IMR-90 (cell line): Measurements from ENCODE around the gene GIT1. TPM values are rescaled to one million over a fixed set of nuclear protein-coding genes. Genes with fewer than 3 reads are reported as not detected.

ENCODE experiments used
- ATAC-seq: fragments of 200-7000 bp; cut with Tn5 transposase; 2 replicates; pipeline ENCODE4 v1.9.1; 2020; ENCODE audit warnings: low read depth, mild to moderate bottlenecking, moderate library complexity
- BruUV-seq: library from RNA; stranded (reverse); fragments of 400-500 nt; replicated peaks from 2 replicates; lab custom pipeline; 2021; lab: Mats Ljungman, UMichigan
- CTCF ChIA-PET: fragments of 300-600 bp; formaldehyde crosslinking; extraction: SDS; loops from one replicate; lab custom pipeline; 2021; ENCODE audit warnings: antibody characterized with exemption; lab: Yijun Ruan, JAX
- POLR2A ChIA-PET: fragments of 300-600 bp; sonication (Branson Sonifier 250); formaldehyde crosslinking; loops from one replicate; lab custom pipeline; 2022; ENCODE audit warnings: antibody characterized with exemption; ENCODE audit not compliant: unreplicated experiment; lab: Charles Lee
- DNase-seq: peaks from one replicate; pipeline ENCODE4 v3.0.0; 2013
- H2AFZ ChIP-seq: replicated peaks from 2 replicates; pipeline ENCODE3; 2013; ENCODE audit warnings: low read length, mild to moderate bottlenecking; ENCODE audit not compliant: poor library complexity
- H2AK5ac ChIP-seq: 2 replicates; pipeline ENCODE4 v1.6.1; 2013; ENCODE audit warnings: low read depth, low read length, inconsistent platforms
- H2AK9ac ChIP-seq: replicated peaks from 2 replicates; pipeline ENCODE3; 2013; ENCODE audit warnings: mild to moderate bottlenecking, low read depth, low read length, moderate library complexity; ENCODE audit not compliant: poor library complexity
- H2BK120ac ChIP-seq: 2 replicates; pipeline ENCODE4 v1.6.1; 2013; ENCODE audit warnings: low read depth, low read length, inconsistent platforms
- H2BK15ac ChIP-seq: 3 replicates; pipeline ENCODE4 v1.6.1; 2013; ENCODE audit warnings: low read depth, low read length, inconsistent platforms
- H2BK20ac ChIP-seq: 2 replicates; pipeline ENCODE4 v1.6.1; 2013; ENCODE audit warnings: low read depth, mild to moderate bottlenecking, inconsistent platforms, low read length, moderate library complexity
- H2BK5ac ChIP-seq: 2 replicates; pipeline ENCODE4 v1.6.1; 2013; ENCODE audit warnings: mild to moderate bottlenecking, low read depth, low read length, inconsistent platforms; ENCODE audit not compliant: poor library complexity, severe bottlenecking
- H3K14ac ChIP-seq: replicated peaks from 2 replicates; pipeline ENCODE4 v1.6.1; 2013; ENCODE audit warnings: low read depth, low read length, inconsistent platforms
- H3K18ac ChIP-seq: 2 replicates; pipeline ENCODE4 v1.6.1; 2013; ENCODE audit warnings: low read depth, low read length, control low read depth
- H3K23ac ChIP-seq: 2 replicates; pipeline ENCODE4 v1.6.1; 2013; ENCODE audit warnings: low read depth, low read length, inconsistent platforms
- H3K27ac ChIP-seq: 2 replicates; pipeline ENCODE4 v1.5.1; 2013; ENCODE audit warnings: mild to moderate bottlenecking, control low read depth, low read length; ENCODE audit not compliant: insufficient read depth
- H3K27me3 ChIP-seq: 2 replicates; pipeline ENCODE4 v1.6.1; 2013; ENCODE audit warnings: low read length; ENCODE audit not compliant: control insufficient read depth, insufficient read depth
- H3K36me3 ChIP-seq: 2 replicates; pipeline ENCODE4 v1.6.1; 2013; ENCODE audit warnings: low read length, mixed read lengths; ENCODE audit not compliant: control insufficient read depth, insufficient read depth
- H3K4ac ChIP-seq: 2 replicates; pipeline ENCODE4 v1.6.1; 2013; ENCODE audit warnings: low read depth, low read length, inconsistent platforms
- H3K4me1 ChIP-seq: 2 replicates; pipeline ENCODE4 v1.6.1; 2013; ENCODE audit warnings: low read length, mixed read lengths; ENCODE audit not compliant: control insufficient read depth, insufficient read depth
- H3K4me2 ChIP-seq: 2 replicates; pipeline ENCODE4 v1.6.1; 2013; ENCODE audit warnings: low read depth, mild to moderate bottlenecking, control low read depth, low read length, moderate library complexity
- H3K4me3 ChIP-seq: 2 replicates; pipeline ENCODE4 v1.5.1; 2013; ENCODE audit warnings: low read depth, mild to moderate bottlenecking, control low read depth, low read length, moderate library complexity; ENCODE audit not compliant: insufficient read depth
- H3K56ac ChIP-seq: 2 replicates; pipeline ENCODE4 v1.6.1; 2013; ENCODE audit warnings: low read length, inconsistent platforms; ENCODE audit not compliant: insufficient read depth; ENCODE audit errors: extremely low read depth
- H3K79me1 ChIP-seq, 2 experiments: 2 replicates each; pipeline ENCODE4 v1.6.1; 2013; ENCODE audit warnings: low read length in 2 of 2, inconsistent platforms in 1 of 2, low read depth in 1 of 2
- H3K9ac ChIP-seq: 2 replicates; pipeline ENCODE4 v1.6.1; 2013; ENCODE audit warnings: low read depth, low read length, control low read depth
- H3K9me1 ChIP-seq: 2 replicates; pipeline ENCODE4 v1.6.1; 2013; ENCODE audit warnings: low read length, inconsistent platforms; ENCODE audit not compliant: insufficient read depth
- H3K9me3 ChIP-seq: 2 replicates; pipeline ENCODE4 v1.6.1; 2013; ENCODE audit warnings: low read length; ENCODE audit not compliant: control insufficient read depth, insufficient read depth
- H4K20me1 ChIP-seq: 2 replicates; pipeline ENCODE4 v1.6.1; 2013; ENCODE audit warnings: low read length, inconsistent platforms; ENCODE audit not compliant: insufficient read depth
- H4K5ac ChIP-seq: 2 replicates; pipeline ENCODE4 v1.6.1; 2013; ENCODE audit warnings: mild to moderate bottlenecking, low read depth, low read length, control low read depth
- H4K8ac ChIP-seq, 2 experiments: 2 replicates each; pipeline ENCODE4 v1.6.1; 2013; ENCODE audit warnings: low read depth in 2 of 2, low read length in 2 of 2, control low read depth in 1 of 2, inconsistent platforms in 1 of 2
- H4K91ac ChIP-seq: 2 replicates; pipeline ENCODE4 v1.6.1; 2013; ENCODE audit warnings: low read depth, low read length, inconsistent platforms; ENCODE audit not compliant: insufficient read depth
- CHD1 ChIP-seq: IDR thresholded peaks from 2 replicates; pipeline ENCODE4 v1.6.1; 2012; ENCODE audit warnings: low read depth, low read length, improper control_type of control experiment
- MAFK ChIP-seq: IDR thresholded peaks from 2 replicates; pipeline ENCODE4 v1.6.1; 2012; ENCODE audit warnings: low read depth, low read length, improper control_type of control experiment
- RAD21 ChIP-seq: IDR thresholded peaks from 2 replicates; pipeline ENCODE4 v1.6.1; 2012; ENCODE audit warnings: low read length, improper control_type of control experiment
- RCOR1 ChIP-seq: IDR thresholded peaks from 2 replicates; pipeline ENCODE4 v1.6.1; 2012; ENCODE audit warnings: mild to moderate bottlenecking, low read length, improper control_type of control experiment; ENCODE audit not compliant: insufficient replicate concordance
- USF2 ChIP-seq: fragments of 150-350 bp; IDR thresholded peaks from 2 replicates; pipeline ENCODE4 v1.6.1; 2017; ENCODE audit warnings: mild to moderate bottlenecking, antibody characterized with exemption, low read length, low read depth
- WGBS, 2 experiments: methylation state at CpG; one replicate each; pipeline versions ENCODE4 v1.1.5 to v1.1.7; 2013; ENCODE audit warnings: missing lambda C conversion rate in 2 of 2; ENCODE audit not compliant: insufficient read length in 1 of 2; ENCODE audit errors: extremely low coverage in 2 of 2; 5-methylcytosine and 5-hydroxymethylcytosine counted together
- dilution Hi-C: fragments of 300-500 bp; cut with HindIII; formaldehyde crosslinking; loops from one replicate; pipeline ENCODE4 v1.14.3; 2018; ENCODE audit warnings: low sequenced_read_pairs; ENCODE audit not compliant: unreplicated experiment
- in situ Hi-C: fragments of 300-500 bp; cut with MboI; formaldehyde crosslinking; loops from 3 replicates; pipeline ENCODE4 v1.14.3; 2019; ENCODE audit warnings: low sequenced_read_pairs, inconsistent platforms, mixed read lengths
- intact Hi-C: fragments of 100-400 bp; cut with micrococcal nuclease; formaldehyde crosslinking; loops from 2 replicates; pipeline ENCODE4 v1.10.0; 2022
- polyA plus RNA-seq, 3 experiments: library from polyadenylated mRNA; depleted of rRNA; stranded (reverse); fragments of >200 nt; gene quantifications; 2 replicates each; pipeline ENCODE4 v1.2.3, GENCODE V29; 2012; ENCODE audit warnings: low replicate concordance in 1 of 3
- total RNA-seq: library from RNA; depleted of rRNA; stranded (reverse); fragments of >200 nt; gene quantifications from 2 replicates; pipeline ENCODE4 v1.2.3, GENCODE V29; 2012

The GIT1 gene
- total and polyA plus RNA-seq, 2 of the 4 experiments (the other 2 are of a cell fraction), result 14.2 to 34.2 TPM

DNA sequence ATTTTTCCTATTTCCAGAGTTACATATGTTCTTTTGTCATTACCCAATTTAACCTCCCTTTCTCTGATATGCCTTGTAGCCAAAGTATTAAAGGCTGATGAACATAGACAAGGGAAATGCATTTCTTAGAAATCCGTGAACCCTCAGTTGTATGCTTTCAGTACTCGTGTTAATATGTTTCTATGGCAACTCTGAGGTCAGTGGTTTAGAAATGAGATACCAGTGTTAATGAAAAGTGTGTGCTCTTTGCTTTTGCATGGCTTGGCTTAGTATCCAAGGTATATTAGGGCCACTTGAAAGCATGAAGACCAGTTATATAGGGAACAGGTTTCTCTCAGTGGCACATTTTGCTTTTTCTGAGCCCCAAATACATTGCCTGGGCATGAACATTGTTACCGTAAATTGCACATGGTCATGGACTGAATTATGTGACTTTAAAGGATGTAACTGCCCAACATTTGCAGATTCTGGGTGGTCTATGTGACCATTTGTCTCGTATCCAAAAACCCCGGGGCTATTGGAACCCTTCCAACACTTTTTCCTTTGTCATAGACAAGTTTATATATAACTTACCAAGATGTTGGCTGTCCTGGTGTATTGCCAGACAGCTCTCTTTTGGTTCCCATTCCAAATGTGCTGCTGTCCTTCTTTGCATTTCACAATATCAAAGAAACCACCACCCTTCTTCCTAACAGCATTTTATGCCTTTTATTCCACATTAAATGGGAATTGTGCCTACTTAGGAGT is 40.1 kb downstream of the GIT1 start:
- peaks cover 2% of the 10 kb centered on the region for H3K36me3 ChIP-seq
- no peaks in the 10 kb centered on the region for H3K9me3 ChIP-seq
- H2BK120ac ChIP-seq, result no peak overlapping the region
- H2AK9ac ChIP-seq, result no peak overlapping the region
- no peak overlapping the region for H3K4me3 ChIP-seq
- peaks cover 3% of the 10 kb centered on the region; the same call in 1 of the 2 replicates for H4K20me1 ChIP-seq
- no peak overlapping the region for H3K18ac ChIP-seq
- 10% methylated on average over 2 of the region's 5 CpGs; no CpG with 5 or more reads in 1 of the 2 experiments for WGBS, 2 experiments
- H3K27ac ChIP-seq, result no peak overlapping the region
- DNase-seq (peak; percentile 44), ATAC-seq (peak; percentile 36)
- no peak overlapping the region for H4K5ac ChIP-seq
- no peak overlapping the region for H2AK5ac ChIP-seq
- intact Hi-C loops, result no loop called here
- no peak overlapping the region for H3K4me2 ChIP-seq
- TF ChIP-seq CHD1 (no peak), RCOR1 (no peak), USF2 (no peak), MAFK (no peak), RAD21 (no peak)
- H3K9ac ChIP-seq, result no peak overlapping the region
- H2BK20ac ChIP-seq, result no peak overlapping the region
- dilution Hi-C loops, result no loop called here
- H2AFZ ChIP-seq, result no peak overlapping the region
- no peaks in the 10 kb centered on the region for H3K9me1 ChIP-seq
- H3K79me1 ChIP-seq, result peaks cover 3 to 5% of the 10 kb centered on the region in 2 experiments; a peak in 2 of 4 replicates
- in situ Hi-C loops, result no loop called here
- CTCF ChIA-PET, result interaction anchor here (1.1 to 1.2 kb wide), 2 partner anchors 13 to 179 kb away, joined by 3 to 8 read pairs; no protein-coding TSS in a partner anchor
- POLR2A ChIA-PET, result no interaction called here
- H3K56ac ChIP-seq, result no peak overlapping the region
- H3K14ac ChIP-seq, result no peak overlapping the region
- no peak overlapping the region for H2BK15ac ChIP-seq
- peaks cover 2% of the 10 kb centered on the region; the same call in 1 of the 2 replicates for H3K4me1 ChIP-seq
- no peak overlapping the region for H4K8ac ChIP-seq
- H2BK5ac ChIP-seq, result no peak overlapping the region
- no peak overlapping the region for H3K4ac ChIP-seq
- BruUV-seq, result TSS peak; percentile 0
- H3K27me3 ChIP-seq, result no peaks in the 10 kb centered on the region
- H4K91ac ChIP-seq, result no peak overlapping the region
- H3K23ac ChIP-seq, result no peak overlapping the region
